Measurements from ENCODE around the gene HOXC11.

HOXC11 gene

DNA sequence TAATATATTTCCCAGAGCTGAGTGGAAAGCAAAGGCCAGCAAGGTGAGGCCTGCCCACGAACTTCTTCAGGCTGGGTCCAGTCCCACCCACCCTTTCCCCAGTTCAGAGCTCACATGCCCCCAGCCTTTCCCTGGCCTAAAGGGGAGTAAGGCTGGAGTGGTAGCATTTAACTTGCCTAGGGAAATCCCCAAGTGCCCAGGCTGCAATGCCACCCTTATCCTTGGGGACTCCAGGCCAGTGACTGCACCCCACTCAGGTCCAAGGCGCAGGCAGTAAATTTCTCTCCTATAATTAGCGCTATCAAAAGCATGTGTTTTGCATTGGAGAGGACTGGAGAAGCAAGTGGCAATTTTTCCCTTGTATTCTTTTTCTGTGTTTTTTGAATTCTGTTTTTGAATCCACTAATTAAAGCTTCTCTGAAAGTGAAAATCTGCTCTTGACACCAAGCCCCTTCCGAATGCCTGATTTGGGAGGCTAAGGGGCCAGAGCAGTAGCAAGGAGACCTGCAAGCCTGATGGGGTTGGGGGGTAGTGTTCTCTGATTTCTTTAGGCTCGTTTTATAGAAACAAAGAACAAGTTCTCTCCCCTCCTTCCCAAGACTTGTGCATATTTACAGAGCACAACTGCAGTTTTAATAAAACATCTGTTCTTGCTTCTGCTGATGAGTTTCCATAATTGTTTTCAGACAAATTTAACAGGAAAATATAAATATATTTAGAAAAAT lies 51.8 kb downstream of the HOXC11 start:
- DNase-seq: no peak

DNA sequence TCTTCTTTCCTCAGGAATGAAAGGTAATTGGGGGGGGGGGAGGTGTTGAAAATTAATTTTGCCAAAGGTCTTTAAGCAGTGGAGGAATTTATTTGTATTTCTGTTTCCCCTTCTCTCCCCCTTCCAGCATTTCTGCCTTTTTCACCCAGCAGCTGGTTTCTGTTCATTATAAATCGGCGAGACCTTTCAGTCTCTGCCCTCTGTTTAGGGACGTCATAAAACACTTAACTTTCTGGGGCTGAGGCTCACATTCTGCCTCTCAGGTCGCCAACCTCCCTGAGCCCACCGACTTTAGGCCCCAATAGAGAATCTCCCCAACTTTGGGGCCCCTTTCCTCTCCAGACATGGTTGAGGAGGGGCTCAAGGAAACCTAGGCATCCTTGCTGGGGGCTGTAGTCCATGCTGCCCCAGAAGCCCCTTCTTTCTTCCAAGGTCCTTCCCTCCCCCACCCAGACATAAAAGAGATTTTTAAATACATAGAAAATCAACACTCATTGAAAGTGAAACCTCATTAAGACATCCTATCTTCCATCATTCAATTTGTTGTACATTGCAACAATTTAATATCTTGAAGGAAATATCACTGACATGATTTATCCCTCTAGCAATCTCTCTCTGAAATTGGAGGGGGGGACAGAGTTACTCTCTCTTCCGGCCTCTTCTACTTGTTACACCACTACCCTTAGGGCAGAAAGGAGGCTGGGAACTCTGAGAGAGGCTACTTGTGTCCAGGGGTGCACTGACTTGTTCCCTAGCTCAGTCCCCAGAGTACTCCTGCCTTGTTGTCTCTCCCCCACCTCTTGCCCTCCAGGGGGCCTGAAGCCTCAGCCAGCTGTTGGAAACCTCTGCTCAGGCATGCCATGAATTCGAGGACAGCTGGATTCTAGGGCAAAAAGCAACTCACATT lies 52.8 kb downstream of the HOXC11 start:
- peak; percentile 62 for DNase-seq

DNA sequence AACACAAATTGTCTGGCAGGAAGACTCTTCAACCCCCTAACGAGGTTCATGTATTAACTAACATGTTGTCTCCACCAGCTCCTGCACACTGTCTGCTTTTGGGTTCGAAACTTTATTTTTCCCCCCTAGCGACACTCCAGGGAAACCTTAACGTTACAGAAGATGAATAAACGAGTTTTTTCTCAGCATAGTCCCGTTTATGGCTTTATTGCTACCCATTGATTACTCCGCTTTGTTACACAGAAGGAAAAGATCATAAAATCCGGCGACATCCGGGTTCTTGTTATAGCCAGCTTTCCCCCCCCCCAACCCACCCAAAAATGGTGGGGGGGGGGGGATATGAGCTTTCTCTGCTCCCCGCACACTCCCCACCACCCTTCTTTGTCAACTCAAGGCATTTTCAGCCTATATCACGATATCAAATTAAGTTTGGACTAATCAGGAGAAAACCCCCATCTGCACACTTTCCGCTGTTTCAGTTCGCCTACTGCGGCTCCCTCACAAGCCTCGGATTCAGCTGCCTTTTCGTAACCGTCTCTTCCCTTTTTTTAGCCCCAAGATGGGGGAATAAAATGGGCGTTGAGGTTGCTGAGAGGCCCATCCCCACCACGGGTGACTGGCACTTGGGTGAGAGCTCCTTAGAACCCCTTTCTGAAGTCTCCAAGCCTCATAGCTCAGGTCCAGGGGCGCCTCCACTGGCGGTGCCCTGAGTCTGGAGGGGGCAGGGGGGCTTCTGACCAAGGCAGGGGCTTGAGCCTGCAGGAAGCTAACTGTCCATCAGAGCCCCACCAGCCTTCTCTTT lies 53.9 kb downstream of the HOXC11 start:
- no peak for DNase-seq
